HG03457 (cell line): ENCODE data around the gene COPS6.
"Not testable (repeated sequence)": the region's sequence is repeated elsewhere in the genome, so short reads cannot be mapped to it uniquely, and the experiment has no call there.

Source experiments
- ATAC-seq: cut with Tn5 transposase; IDR thresholded peaks from one replicate; pipeline ENCODE4 v1.9.1; 2021; ENCODE audit warnings: moderate number of reproducible peaks; ENCODE audit not compliant: unreplicated experiment

COPS6 gene

GRCh38 chr7:100126239-100126930 is 37.6 kb downstream of the COPS6 start:
- peak; percentile 26 for ATAC-seq

GRCh38 chr7:100126931-100127865 is 38.4 kb downstream of the COPS6 start, which contains the start of gene MBLAC1:
Gene MBLAC1, plus strand, starts transcription at chr7:100126967. Its CDS starts 429 bp downstream, at chr7:100127396.
- ATAC-seq, result peak; percentile 41

GRCh38 chr7:100127866-100128636 is 39.3 kb downstream of the COPS6 start:
- ATAC-seq, result no peak

DNA sequence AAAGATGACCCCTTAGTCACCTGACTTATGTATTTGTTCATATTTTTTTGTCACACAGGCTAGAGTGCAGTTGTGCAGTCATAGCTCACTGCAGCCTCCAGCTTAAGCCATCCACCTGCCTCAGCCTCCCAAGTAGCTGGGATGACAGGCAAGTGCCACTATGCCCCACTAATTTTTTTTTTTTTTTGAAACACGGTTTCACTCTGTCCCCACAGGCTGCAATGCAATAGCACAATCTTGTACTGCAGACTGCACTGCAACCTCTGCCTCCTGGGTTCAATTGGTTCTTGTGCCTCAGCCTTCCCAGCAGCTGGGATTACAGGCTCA is 39.8 kb downstream of the COPS6 start:
- ATAC-seq, result no peak

DNA sequence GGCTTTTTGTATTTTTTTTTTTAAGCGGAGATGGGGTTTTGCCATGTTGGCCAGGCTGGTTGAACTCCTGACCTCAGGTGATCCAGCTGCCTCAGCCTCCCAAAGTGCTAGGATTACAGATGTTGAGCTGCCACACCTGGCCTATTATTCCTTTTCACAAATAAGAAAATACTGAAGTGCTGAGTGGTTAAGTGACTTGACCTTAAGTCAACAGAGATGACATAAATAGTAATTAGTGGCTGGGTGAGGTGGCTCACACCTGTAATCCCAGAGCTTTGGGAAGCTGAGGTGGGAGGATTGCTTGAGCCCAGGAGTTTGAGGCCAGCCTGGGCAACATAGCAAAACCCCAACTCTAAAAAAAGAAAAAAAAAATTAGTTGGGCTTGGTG is 41.4 kb downstream of the COPS6 start:
- ATAC-seq, result not testable (repeated sequence)

- ATAC-seq, result no peak
Observed at GRCh38 chr7:100130608-100131453, 42.1 kb downstream of the COPS6 start.

GRCh38 chr7:100132126-100132525 is 43.4 kb downstream of the COPS6 start:
- ATAC-seq, result no peak

GRCh38 chr7:100132697-100133151 is 44.0 kb downstream of the COPS6 start:
- no peak for ATAC-seq

GRCh38 chr7:100137851-100138760 is 49.3 kb downstream of the COPS6 start:
- ATAC-seq, result no peak

DNA sequence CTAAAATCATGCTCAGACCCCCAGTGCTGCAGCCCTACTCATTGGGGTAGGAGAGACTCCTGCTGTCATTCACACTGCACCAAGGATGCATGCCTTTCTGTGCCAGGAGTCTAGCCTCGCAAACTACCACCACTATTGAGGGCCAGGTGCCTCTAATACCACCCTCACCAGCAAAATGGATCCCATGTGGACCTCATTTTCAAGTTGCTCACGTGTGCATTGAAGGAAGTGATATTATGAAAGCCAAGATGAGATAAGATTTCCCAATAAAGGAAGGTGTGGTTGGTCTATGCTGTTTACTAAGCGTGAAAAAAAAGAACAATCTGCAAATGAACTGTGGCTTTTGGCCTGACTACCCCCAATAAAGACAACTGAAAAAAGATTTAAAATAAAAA is 52.8 kb downstream of the COPS6 start:
- ATAC-seq, result no peak
